Kidney glomerular epithelial cell (primary cell): Measurements from ENCODE around the gene MPEG1.

ENCODE experiments used
- DNase-seq: peaks from one replicate; lab custom pipeline; 2025; lab: John Stamatoyannopoulos, UW

The MPEG1 gene

DNA sequence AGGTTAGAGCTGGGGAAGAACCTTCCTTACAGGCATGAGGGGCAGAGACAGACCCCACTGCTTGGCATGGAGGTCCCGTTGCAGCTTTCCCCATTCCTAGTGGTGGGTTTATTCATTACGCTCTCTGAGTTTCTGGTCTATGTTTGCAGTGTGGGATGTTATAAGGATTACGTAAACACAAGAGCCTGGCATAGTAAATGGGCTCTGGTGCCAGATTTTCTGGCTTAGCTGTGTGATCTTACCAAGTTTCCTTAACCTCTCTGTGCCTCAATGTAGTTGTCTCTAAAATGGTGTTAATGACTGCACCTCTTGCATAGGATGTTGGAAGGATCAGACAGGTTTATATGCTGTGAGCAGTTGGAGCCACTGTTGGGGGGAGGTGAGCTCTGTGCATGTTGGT is 25.7 kb downstream of the MPEG1 start:
- DNase-seq, result no peak

DNA sequence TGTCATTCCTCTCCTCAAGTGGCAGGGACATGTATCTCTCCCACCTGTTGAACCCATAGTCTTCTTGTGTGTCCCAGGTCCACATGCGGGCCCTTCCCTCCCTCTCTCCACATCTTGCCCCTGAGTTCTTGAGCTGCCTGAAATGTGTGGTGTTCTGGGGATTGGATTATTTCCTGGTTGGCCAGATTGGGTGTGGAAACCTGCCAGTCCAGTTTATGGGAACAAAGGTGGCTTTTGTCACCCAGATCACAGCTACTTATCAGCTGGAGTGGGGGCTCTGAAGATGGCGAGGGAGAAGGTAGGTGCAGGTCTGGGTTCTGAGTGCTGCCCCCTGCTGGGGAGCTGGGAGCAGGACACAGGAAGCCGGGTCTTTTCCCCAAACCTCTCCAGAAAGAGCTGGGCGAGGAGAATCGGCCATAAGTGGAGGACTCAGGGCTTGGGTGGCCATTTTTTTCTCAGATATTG is 26.6 kb downstream of the MPEG1 start:
- no peak for DNase-seq

- DNase-seq, result no peak
These were observed 27.3 kb downstream of the MPEG1 start for GRCh38 chr11:59185386-59185945.

DNA sequence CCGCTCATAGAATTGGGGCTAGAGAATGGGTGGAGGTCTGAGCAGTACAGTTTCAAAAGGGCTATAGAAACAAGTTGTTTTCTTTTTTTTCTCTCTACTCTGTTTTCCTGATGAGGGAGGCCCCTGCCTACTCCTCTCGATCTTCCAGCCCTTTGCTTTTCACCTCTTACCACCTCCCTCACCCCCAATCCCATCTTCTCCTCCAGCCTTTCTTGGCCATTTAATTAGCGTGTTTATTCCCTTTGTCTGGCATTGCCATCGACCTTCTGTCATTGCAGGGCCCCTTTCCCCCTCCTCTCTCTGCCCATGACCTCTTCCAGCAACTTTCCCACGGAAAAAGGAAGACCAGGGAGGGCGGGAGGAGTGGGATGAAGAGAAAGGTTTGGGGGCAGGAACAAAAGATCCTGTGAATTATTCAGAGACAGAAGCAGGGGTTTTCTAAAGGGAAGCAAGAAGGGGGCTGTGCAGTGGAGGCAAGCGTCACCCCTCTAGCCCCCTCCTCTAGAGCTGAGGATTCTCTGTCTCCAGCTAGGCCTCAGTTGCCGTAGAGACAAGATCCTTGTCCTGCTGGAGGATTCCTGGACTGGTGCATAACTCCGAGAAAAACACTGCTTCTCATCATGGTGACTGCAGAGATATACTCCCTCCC is 27.9 kb downstream of the MPEG1 start:
- no peak for DNase-seq

- DNase-seq, result no peak
These were observed 29.0 kb downstream of the MPEG1 start for GRCh38 chr11:59183771-59184170.

DNA sequence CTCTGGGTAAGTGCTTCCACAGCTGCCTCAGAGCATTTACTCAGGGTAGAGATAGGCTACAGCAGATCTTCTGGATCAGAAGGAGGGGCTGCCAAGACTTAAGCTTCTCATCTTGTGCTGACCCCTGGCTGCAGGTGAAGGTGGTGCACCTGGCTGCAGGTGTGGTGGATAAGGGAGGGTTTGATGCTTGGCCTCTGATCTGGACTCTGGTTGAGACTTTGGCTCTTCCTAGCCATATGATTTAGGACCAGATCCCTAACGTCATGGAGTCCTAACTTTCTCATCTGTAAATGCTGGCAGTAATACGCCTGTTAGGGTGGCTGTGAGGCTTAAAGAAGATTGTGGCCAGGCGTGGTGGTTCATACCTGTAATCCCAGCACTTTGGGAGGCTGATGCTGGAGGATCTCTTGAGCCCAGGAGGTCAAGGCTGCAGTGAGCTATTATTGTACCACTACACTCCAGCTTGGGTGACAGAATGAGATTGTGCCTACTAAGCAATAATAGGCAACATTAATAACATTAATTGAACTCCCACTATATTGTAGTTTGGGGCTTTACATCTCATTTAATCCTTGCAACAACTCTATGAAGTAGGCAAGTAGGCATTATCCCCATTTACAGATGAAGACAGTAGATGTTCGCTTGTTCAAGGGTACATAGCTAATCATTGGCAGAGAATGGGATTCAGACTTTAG is 30.1 kb downstream of the MPEG1 start:
- DNase-seq, result no peak

- DNase-seq, result no peak
These were observed 30.8 kb downstream of the MPEG1 start for GRCh38 chr11:59181746-59182456.

DNA sequence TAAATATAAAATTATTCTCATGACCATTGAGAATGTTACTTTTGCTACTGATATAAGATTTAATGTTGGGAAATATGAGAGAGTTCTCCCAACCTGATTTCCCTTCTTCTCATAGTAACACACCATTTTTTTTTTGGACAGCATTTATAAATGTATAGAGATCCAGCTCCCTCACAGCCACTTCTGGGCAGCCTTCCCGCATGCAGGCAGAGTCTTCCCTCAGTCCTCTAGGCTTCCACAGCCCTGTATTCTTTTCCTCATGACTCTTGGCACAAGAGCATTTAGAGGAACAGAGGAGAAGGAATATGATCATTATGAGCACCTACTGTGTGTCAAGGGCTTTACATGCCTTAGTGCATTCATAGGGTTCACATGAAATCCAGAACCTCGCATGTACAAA is 31.8 kb downstream of the MPEG1 start:
- no peak for DNase-seq

DNA sequence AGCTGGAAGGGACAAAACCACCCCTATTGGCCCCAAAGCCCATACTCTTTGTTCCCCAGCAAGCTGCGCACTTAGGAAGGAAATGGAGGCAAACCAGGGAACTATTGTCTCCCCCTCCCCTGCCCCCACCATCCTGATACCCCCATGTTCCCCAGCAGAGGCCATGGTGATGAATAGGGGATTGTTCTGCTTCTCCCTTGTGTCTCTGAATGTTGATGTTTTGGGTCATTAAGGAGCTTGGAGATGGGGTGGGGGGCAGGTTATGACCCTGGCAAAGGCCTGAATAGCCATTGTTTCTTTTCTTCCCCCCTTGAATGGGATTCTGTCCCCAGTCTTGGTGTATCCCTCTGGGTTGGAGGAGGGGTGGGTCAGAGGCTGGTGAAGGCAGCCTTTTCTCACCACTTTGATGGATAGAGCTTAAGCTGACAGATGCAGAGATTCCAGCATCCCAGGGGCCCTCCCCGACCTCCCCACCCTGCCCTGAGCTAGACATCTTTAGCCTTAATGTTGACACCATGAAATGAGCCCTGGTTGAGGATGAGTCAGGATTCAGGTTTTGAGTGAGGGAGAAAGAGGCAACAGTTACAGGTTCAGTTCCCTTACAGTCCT is 32.5 kb downstream of the MPEG1 start:
- no peak for DNase-seq

GRCh38 chr11:59179121-59179520 is 33.6 kb downstream of the MPEG1 start:
- no peak for DNase-seq

GRCh38 chr11:59178402-59178801 is 34.3 kb downstream of the MPEG1 start:
- no peak for DNase-seq

GRCh38 chr11:59176330-59176729 is 36.4 kb downstream of the MPEG1 start:
- no peak for DNase-seq

DNA sequence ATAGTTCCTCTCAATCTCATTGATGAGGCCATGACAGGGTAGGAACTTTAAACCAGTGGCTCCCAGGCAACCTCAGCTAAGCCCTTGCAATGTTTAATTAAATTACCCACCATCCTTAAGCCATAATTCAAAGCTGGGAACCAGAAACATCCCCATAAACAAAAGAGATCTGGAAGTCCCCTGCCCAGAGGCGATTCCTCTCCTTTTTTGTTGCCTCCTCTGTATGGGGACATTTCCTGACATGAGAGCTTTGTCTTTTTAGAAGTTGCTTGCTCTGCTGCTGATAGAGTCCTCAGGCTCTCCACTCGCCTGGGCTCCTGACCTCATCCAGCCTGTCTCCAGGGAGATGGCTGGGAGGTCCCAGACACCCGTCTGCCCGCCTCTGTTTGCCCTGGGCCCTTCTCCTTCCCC is 37.6 kb downstream of the MPEG1 start:
- no peak for DNase-seq

GRCh38 chr11:59174664-59175033 is 38.1 kb downstream of the MPEG1 start:
- DNase-seq, result peak; percentile 70

DNA sequence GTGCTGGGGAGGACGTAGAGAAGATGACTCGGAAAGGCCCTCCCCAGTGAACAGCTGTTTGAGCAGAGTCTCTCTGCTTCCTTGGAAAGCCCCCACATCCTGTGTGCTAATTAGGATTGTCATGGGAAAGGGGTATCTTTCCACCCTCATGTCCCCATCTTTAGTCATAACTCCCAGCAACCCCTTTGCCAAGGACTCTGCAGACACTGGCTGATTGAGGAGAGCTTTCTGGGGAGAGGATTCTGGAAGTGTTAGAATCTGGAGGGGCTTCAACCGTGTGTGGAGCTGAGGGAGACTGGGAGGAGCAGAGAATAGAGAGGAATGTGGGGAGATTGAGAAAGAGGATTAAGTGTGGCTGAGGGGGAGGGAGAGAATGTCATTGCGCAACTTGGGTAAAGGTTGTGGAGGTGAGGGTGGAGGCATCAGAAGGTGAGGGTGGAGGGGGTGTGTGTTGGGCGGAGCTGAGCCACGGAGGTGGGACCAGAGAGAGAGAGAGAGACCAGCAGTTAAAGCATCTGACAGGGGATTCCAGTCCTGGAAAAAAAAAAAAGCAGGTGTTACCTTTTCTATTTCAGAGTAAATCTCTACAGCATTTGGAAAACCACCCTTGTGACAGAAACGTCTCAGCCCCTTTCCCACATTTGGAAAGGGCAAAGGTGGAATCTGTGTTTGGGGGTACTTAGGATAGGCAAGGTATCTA is 38.6 kb downstream of the MPEG1 start:
- peak; percentile 36 for DNase-seq

DNA sequence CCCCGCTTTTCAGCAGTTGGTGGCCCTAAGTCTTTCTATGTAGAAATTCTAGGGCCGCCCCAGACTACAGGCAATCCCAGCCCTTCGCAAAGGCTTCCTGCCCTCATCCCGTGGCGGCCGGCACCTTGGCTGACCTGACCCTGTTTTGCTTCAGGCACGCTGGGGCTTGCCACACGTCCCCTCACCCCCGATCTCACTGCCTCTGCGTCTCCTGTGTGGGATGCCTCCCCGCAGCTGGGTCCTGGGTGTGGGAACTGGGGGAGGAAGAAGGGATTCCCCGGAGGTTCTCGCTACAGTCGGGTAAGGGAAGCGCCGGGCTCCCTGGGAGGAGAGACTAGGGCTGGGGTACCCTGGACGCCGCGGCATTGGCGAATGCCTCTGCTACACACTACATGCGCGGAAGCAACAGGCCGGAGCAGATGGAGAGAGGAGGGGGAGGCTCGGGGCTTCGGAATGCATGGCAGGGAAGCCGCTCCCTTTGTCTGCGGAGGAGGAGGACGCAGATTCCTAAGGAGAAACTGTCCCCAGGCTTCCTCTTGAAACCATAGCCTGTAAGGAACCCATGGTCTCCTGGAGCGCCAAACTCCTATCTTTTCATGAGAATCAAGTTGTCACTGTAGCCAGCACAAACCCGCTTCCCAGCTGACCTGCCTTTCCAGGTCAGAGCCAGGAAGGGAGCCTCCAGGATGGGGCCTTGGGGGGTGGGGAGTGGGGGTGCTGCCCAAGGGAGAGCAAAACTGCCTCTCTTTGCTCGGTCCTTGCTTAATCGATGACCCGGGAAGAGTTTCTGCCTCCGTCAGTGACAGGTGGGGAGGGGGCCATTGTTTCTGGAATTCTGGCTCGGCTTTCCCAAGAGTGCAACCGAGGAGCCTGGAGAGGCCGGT is 39.4 kb downstream of the MPEG1 start:
- DNase-seq, result peak; percentile 46

- DNase-seq, result peak; percentile 46
These were observed 40.2 kb downstream of the MPEG1 start for GRCh38 chr11:59172345-59173079.

DNA sequence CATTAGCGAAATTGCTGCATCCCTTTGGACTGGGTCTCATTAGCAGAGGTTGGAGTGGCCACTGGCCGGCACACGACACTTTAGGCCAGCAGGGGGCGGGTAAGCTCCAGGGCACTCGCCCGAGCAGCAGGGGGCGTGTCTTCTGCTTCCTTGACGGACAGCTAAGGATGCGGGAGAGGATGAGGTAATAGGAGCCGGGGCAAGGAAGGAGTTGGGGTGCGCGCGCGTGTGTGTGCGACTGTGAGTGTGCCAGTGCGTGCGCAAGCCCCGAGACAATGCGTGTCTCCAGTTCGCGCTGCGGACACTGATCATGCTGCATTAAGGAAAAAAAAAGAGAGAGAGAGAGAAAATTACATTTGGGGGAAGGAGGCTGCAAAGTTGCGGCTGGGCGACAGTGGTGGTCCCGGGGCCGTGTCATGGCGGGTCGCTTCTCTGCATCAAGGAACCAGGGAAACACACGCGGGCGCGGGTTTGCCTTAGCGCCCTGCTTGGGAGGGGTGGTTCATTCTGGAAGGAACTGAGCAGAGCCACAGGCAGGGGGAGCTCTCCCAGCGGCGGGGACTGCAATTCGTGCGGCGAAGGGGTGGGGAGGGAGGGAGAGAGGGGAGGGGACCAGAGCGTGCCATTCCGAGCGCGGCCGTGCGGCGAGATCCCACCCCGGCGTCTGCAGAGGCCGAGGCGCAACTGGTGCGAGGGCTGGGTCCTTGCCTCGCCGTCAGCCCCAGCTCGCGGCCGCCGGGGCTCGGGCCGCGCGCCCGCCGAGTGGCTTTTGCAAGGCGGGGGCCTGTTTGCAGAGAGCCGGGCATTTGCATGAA is 41.0 kb downstream of the MPEG1 start, which contains the start of gene DTX4:
Gene DTX4, plus strand, starts transcription at position 625 of the 815 bp plus-strand sequence. CDS start 464 bp downstream, outside the sequence.
- peak; percentile 88 for DNase-seq

DNA sequence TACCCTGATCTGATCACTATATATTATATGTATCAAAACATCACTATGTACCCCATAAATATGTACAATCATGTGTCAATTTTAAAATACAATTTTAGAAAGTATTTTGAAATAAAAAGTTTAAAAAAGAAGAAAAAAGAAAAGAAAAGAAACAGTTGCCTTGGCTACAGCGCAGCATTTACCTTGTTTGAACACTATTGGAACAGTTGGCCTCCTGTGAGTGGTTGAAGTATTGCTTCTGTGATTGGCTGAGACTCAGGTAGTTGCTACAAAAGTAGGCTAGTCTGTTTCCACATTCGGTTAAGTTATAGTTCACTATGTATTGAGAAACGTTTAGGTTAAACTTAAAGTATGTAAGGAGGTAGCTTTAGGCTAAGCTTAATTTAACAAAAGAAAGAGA is 48.7 kb downstream of the MPEG1 start:
- DNase-seq, result no peak
